NCI-H2081 treated with DMSO at 0.1 percent for 48 hours (cell line): ENCODE measurements around the gene CBL.

Experiments used
- DNase-seq: peaks from one replicate; lab custom pipeline; 2025; lab: John Stamatoyannopoulos, UW

The CBL gene

DNA sequence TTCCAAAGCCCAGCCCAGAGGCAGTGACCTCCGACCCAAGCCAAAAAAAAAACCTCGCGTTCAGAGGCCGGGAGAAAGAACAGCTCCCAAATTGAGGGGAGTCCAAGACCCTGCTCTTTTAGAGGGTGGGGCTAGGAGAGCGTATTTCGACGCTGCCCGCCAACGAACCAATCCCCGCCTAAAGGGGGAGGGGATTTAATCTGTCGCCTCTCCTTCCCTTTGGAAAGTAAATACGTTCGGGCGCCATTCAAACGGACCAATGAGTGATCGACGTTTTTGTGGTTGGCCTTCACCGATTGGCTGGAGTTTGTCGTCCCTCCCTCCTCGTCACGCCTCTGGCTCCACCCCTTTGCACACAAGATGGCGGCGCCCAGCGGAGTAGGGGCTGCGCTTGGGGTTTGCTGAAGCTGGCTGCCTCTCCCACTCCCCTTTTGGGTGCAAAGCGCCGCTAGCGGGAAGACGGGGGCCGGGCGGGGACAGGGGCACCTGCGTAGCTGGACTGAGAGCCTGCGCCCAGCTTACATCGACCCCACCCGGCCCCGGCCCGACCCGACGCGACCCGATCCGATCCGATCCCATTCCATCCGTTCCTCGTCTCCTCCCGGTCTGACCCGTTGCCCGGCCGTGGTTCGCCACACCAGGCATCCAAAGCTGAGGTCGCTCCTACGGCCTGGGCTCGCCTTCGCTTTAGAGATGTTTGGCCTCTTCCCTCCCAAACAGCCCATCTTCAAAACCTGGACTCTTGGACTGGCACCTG, 128.2 kb downstream of the CBL start, which contains the start of gene RNF26:
Gene RNF26 (plus strand): TSS at position 354 of the 757 bp plus-strand sequence. CDS start 596 bp downstream, outside the sequence.
- DNase-seq = peak; percentile 96

DNA sequence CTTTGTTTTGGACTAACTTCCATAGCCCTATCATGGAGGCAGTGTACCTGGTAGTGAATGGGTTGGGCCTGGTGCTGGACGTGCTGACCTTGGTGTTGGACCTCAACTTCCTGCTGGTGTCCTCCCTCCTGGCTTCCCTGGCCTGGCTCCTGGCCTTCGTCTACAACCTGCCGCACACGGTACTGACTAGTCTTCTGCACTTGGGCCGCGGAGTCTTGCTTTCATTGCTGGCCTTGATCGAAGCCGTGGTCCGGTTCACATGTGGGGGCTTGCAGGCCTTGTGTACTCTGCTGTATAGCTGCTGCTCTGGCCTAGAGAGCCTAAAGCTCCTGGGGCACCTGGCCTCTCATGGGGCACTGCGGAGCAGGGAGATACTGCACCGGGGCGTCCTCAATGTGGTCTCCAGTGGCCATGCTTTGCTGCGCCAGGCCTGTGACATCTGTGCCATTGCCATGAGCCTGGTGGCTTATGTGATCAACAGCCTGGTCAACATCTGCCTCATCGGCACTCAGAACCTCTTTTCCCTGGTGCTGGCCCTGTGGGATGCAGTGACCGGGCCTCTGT, 129.0 kb downstream of the CBL start:
- DNase-seq = no peak

DNA sequence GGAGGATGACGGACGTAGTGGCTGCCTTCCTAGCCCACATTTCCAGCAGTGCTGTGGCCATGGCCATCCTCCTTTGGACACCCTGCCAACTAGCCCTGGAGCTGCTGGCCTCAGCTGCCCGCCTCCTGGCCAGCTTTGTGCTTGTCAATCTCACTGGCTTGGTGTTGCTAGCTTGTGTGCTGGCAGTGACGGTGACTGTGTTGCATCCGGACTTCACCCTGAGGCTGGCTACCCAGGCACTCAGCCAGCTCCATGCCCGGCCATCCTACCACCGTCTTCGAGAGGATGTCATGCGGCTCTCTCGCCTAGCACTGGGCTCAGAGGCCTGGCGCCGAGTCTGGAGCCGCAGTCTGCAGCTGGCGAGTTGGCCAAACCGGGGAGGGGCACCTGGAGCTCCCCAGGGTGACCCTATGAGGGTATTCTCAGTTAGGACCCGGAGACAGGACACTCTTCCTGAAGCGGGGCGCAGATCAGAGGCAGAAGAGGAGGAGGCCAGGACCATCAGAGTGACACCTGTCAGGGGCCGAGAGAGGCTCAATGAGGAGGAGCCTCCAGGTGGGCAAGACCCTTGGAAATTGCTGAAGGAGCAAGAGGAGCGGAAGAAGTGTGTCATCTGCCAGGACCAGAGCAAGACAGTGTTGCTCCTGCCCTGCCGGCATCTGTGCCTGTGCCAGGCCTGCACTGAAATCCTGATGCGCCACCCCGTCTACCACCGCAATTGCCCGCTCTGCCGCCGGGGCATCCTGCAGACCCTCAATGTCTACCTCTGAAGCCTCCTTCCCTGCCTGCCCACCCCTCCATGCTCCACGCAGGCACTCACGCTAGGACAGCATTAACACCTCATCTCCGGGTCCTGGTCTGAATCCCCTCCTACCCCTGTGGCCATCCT, 129.8 kb downstream of the CBL start:
- DNase-seq = no peak

DNA sequence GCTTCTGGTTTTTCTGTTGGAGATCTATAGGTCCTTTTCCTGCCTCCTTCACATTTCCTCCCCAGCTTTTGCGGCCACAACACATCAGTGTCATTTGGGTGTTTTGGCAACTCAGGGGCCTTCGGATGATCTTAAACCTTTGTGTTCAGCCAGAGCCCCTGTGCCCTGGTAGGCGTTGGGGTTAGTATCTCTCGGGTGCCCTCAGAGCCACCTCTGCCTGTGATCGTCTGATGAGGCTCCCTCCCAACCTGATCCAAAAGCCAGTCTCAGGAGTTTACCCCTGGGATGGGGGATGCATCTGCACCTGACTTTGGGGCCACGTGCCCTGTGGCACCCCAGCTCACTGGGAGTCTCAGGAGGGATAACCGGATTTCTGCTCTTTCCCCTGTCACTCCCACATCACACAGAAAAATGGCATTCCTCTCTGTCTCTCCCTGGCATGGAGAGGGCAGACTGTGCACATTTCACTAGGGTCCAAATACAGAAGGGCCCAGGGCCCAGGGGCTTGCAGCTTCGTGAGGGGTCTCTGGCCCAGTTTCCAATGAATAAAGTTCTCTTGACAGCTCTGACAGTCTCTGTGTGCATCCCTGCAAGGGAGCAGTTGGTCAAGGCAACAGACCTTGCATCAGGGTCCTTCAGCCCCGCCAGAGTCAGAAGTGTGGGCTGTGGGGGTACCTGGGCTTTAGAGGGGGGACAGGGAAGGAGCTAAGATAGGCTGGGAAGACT, 130.8 kb downstream of the CBL start:
- no peak for DNase-seq

DNA sequence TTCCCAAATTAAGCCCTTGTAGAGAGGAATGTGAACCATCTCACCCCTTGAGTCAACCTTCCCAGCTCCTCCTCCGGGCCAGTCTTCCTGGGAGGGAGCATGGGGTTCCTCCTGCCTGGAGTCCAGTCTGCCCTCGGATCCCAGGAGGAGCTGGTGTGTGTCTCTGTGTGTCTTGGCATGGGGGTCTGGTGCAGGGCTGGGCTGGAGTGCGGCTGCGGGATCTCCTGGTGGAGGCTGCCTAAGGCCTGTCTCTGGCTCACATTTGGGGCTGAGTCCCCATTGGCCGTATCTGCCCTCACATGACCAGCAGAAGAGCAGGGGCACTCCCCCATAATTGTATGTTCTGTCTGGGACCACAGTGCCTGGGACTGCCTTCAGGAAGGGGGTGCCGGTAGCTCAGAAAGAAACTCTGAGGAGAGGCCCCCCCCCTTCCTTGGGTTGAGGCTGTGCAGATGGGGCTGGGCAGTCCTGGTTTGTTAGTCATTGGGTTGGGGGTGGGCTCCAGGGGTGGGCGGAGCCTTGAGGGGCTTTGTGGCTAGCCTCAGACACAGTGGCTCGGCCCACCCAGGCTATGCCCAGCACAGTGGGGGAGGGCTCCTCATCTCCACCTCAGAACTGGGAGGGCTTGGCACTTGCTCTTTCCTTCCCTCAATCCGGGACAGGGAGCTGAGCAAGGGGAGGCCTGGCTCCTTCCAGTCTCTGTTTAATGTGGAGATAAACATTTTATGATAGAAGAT, 131.6 kb downstream of the CBL start:
- DNase-seq = no peak

DNA sequence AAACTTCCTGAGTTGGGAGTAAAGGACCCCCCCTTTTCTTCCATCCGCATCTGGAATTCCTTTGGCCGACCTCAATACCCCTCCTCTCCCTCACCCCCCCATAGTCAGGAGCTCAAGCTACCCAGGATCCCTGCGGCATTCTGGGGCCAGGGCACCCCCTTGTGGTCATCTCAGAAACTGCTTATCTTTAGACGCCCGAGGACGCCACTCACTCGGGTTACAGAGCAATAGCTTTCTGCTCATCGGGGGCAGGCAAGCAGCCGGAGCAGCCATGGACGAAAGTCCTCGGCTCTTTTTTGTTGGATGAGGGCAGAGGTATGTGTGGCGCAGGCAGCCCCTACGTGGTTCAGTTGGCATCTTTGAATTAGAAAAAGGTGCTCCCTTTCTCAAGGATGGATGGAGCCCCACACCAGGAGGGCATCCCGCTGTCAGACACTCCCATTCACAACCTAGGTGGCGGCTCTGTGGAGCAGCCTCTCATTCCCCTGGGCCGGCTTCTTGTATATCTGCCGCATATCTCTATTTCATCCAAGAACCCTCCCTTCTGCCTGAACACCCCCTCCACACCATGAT, 132.3 kb downstream of the CBL start:
- no peak for DNase-seq

DNA sequence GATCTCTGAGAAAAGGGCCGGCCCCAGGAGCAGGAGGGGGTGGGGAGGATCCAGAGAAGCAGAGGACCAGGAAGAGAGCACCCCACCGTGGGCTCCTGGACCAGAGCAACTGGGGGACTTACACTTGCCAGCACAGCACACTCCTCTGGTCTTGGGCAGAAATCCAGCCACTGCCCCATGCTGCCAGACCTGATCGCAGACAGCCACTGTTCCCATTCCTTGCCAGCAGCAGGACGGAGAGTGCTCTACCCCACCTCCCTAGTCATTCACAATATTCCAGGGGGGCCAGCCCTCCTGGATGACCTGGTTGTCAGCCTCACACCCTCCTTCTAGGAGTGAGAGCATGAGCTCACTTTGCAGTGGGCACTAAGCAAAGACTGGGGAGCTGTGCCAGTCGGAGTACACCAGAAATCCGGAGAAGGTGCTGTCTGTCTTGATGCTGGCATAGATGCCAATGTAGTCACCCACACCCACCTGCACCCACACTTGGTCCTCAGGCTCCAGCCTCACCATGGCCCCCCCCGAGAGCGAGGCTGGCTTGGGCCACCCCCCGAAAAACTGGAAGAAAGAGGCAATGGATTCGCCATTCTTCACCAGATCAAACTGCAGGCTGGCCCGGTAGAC, 132.9 kb downstream of the CBL start:
- no peak for DNase-seq

DNA sequence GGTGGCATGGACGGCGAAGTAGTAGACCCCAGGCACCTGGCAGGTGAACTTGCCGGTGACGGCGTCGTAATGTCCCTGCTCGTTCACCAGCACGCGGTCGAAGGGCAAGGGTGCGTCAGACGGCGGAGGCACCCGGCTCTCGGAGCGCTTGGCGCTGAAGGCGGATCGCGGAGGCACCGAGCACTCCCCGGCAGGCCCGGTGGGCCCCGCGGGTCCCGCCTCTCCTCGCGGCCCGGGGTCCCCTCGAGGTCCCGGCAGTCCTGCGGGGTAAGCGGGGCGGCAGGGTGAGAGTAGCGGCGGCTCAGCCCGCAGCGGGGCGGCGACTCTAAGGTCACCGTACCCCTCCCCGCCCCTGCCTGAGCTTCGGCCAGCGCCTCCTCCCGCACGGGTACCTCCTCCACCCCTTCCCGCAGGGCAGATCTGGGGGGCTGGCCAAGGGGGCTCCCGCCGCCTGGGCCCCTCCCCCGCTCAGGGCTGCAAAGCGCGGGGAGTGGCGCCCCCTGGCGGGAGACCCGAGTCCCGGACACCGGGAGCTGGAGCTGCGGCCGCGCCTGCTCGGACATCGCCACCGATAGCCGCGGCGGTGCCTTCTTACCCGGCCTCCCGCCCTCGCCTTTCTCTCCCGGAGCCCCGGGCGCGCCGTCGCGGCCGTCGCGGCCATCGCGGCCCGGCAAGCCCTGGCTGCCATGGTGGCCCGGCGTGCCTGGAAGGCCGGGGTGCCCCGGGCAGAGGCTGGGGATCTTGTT, 133.6 kb downstream of the CBL start:
- no peak for DNase-seq

DNA sequence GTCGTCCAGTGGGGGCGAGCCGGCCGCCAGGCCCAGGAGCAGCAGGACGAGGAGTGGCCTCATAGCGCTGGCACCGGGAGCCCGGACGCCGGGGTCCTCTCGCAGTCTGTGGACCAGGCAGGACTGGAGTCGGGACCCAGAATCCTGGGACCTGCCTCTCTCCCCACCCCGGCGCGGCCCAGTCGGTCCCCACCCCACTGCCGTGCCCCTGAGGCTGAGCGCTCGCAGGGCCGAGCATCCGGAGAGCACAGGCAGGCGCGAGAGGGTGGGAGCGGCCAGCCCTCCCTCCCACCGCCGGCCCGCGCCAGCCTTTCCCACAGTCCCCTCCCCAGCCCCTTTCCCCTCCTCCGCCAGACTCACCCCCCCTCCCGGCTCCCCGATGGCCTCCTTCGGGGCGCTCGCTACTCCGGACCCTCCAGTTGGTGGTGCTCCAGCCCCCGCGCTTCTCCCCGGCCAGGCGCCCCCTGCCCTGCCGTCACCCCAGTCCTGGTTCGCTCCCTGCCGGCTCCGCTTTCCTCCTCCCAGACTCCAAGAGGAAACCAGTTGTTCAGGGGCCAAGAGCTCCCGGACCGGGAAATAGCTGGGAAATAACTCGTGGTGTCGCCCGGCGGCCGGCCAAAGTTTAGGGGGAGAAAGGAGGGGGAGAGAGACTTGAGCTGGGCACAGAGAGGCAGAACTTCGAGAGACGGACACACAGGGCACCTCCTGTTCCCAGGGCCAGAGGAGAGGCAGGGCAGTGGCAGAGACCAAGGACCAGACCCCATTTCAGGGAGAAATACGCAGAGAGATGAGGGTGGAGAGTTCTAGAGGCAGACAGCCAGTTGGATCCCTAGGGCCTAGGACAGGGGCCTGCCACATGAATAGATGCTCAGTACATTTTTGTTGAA, 134.4 kb downstream of the CBL start, which contains the start of gene C1QTNF5:
Gene C1QTNF5 (minus strand): TSS at position 549 of the 887 bp plus-strand sequence. CDS start 486 bp downstream, at position 63.
- no peak for DNase-seq

DNA sequence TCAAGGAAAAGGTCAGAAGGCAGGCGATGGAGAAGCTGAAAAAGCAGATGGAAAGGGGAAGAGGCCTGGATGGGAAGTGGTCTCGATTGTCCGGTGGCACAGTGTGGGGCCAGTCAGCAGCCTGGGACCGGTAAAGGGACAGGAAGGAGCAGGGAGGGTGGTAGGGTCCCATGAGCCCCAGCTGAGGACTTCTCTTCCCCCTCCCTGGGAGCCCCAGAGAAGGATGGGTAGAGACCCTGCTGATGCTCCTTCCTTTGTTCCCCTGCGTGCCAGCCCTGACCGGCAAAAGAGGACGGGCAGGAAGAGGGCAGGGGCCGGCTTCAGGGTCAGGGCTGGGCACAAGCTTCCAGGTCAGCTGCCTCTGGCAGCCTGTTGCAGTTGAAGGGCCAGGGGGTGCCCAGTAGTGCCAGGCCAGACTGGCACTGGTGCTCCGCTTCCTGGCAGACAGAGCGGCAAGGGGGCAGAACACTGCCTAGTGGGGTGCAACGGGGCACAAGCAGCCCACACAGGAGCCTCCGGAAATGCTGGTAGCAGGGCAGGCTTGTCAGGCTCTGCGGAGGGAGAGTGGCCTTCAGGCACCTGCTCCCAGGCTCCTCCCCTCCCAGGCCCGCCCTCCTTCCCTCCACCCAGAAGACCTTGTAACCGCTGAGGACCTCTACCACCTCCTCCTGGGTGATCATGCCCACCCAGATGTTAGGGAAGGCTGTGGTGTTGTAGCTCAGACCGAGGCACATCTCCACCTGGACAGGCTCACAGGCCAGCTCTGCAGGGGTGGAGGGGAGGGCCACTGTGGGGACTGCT, 135.3 kb downstream of the CBL start:
- no peak for DNase-seq

DNA sequence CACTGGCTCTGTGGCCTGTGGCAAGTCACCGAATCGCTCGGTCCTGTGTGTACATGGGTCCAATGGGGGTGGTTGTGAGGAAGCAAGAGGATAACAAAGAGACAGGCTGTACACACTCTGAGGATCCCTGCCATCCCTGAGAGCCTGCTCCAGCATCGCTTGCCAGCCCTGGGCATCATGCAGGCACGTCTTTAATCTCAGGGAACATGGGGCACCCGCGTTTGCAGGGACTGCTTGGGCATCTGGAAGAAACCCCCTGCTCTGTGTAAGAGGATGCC, 135.8 kb downstream of the CBL start:
- DNase-seq = no peak

DNA sequence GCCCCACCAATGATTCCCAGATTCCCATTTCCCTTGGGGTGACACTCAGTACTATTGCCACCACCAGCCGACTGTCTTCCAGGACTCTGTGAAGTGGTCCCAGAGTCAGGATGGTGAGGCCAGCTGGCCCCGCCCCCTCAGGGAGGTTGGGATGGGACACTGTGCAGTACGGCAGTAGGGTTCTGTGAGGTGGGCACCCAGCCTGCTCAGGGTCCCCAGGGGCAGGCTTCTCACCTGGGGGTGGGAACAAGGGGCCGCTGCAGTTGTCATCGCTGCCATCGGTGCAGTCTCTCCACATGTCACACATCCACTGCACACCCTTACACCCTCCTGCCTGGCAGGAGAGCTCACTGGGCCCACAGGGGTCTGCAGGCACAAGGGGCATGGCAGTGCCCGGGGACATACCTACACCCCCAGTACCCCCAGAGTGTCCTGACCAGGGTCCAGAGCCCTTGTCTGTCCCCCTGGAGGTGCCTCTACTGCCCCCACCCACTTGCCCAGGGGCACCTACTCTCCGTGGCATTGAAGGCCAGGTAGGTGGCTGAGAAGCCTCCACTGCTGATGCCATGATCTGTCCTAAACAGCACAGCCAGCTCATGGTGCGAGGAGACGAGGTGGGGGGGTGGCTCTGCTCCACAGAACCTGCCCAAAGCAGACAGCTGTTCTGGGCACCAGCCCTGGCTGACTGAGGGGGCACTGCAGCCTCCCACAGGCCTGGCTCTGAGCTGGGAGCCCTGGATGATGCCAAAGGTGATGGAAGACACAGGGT, 136.4 kb downstream of the CBL start:
- no peak for DNase-seq

DNA sequence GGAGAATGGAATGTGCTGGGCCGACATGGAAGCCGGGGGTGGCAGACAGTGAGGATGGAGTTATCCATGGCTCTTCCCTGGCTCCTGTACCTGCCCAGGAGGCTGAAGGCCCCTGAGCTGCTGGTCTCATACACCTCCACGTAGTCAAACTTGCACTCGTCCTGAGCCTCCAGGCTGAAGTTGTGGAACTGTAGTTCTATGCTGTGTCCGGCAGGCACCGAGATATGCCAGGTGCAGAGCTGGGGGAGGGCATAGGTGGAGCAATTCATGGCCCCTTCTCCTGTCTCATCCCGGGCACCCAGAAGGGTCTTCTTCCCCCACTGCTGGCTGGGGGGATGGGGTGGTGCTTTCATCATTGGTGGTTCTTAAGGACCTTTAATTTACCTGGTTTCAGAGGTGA, 137.6 kb downstream of the CBL start:
- DNase-seq = no peak

DNA sequence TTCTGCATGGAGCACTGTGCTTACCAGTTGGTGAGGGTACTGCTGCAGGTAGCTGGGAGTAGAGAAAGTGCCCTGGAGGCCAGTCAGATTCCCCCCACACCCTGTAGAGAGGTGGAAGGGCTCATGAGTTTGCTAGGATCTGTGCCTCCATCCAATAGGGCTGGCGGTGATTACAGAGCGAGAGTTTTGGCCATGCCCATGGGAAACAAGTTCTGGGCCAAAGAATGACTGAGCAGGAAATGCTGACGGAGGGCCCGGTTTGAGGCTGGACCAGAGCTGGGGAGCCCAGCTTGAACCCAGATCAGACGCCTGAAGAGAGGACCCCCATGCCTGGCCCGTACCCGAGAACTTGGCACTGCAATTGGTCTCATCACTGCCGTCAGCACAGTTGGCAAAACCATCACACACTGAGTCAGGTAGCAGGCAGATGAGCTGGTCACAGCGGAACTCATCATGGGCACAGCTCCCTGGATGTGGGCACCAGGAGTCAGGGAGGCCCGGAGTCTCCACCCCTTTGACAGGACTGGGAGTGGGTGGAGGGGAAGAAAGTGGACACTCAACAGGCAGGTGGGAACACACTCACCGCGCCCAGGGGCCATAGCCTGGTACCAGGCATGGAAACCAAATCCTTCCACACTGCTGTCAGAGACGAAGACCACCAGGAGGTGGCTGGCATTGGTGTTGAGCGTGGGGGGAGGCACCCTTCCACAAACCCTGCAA, 138.3 kb downstream of the CBL start:
- no peak for DNase-seq

DNA sequence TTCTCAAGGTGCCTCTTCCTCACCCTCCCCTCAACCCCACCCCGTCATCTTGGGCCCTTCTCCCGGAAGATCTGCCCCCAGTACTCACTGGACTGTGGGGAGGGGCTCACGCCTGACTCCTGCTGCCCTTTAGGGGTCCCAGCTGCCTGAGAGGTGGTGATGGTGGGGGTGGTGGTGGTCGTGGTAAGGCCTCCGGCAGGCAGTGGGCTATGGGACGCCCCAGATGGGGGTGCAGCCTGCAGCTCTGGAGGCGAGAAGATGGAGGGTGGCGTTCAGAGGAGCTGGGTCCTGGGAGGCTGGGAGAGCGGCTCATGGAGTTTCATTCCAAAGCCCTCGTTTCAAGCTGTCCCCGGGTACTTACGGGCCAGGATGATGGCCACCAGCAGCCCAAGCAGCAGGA, 139.5 kb downstream of the CBL start:
- DNase-seq = no peak

DNA sequence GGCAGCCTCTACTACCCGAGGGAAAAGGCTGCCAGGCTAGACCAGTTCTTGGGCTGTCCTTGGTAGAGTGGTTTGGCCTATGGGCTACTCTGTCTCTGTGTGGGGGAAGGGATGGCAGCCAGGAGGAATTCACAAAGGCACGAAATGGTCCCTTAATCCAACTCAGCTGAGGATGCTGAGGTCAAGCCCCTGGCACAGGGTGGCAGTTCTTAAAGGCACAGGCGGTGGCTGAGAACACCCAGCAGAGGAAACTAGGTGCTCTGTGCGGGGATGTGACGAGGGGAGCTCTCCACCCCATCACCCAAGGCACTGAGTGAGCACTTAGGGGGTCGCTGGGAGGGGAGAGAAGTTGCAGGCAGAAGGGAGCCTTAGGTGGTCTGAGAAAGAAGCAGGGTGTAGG, 140.5 kb downstream of the CBL start, which contains the start of gene MFRP:
Gene MFRP (minus strand): TSS at position 101 of the 400 bp plus-strand sequence. CDS start 192 bp downstream, outside the sequence.
- DNase-seq = no peak

DNA sequence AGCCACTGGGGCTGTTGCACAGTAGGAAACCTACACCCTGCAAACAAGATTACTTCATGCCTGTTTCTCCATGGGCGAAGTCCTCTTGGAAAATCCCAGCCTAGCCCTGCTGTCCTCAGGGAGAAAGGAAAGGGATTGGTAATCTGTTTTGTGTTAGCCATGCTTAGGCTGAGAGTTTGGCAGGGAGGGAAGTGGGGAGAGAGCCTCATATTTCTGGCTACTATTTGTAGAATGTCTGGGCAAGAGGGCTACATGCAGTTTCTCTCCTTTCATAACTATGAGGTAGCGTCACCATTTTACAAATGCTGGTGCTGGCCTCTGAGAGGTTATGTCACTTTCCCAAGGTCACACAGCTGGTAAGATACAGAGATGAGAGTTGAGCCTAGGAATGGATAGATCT, 141.1 kb downstream of the CBL start:
- DNase-seq = no peak
